ENCODE measurements around the gene NISCH.

GRCh38 chr3:52520141-52520667, 64.8 kb downstream of the NISCH start:
- TF ChIP-seq CTCF (IDR thresholded peaks at IDR 0.05; ENCODE audit: insufficient read depth, low read length, poor library complexity, severe bottlenecking) (no peak), EZH2phosphoT487 (conservative IDR thresholded peaks at IDR 0.05; ENCODE audit: low read length) (no peak)

Data from SU-DHL-6 (cell line).